Kidney (tissue), 14 donors: ENCODE results near the gene HLA-G. TPM values are rescaled to one million over a fixed set of nuclear protein-coding genes. Genes with fewer than 3 reads are reported as not detected.

Experiments
- DNase-seq, 5 donors: peaks; one replicate each; pipeline ENCODE4 v3.0.0-alpha.2; 2013 to 2020
- FAIRE-seq: peaks from 2 replicates; lab custom pipeline; 2012; peaks lifted over from hg19 to GRCh38; lab: Jason Lieb, UNC
- H3K27ac ChIP-seq, 2 donors: one replicate each; pipeline ENCODE4 v1.7.0; 2013; ENCODE audit warnings: low read depth in 2 of 2, low read length in 2 of 2, inconsistent platforms in 1 of 2
- H3K27me3 ChIP-seq: one replicate; pipeline ENCODE4 v1.7.1; 2013; ENCODE audit warnings: low read length, inconsistent platforms; ENCODE audit not compliant: control insufficient read depth, insufficient read depth
- H3K36me3 ChIP-seq, 3 donors: one replicate each; pipeline versions ENCODE4 v1.7.0 to v1.7.1; 2013; ENCODE audit warnings: low read length in 3 of 3, control low read depth in 1 of 3, inconsistent platforms in 1 of 3; ENCODE audit not compliant: insufficient read depth in 3 of 3, control insufficient read depth in 2 of 3
- H3K4me1 ChIP-seq, 3 donors: one replicate each; pipeline versions ENCODE4 v1.7.0 to v1.7.1; 2013; ENCODE audit warnings: low read length in 3 of 3, inconsistent platforms in 1 of 3, low read depth in 1 of 3; ENCODE audit not compliant: control insufficient read depth in 2 of 3, insufficient read depth in 2 of 3
- H3K4me3 ChIP-seq, 3 donors: one replicate each; pipeline versions ENCODE4 v1.7.0 to v1.8.1; 2013; ENCODE audit warnings: low read length in 3 of 3, control low read depth in 1 of 3, inconsistent platforms in 1 of 3
- H3K9ac ChIP-seq, 3 donors: one replicate each; pipeline versions ENCODE4 v1.7.0 to v1.7.1; 2013; ENCODE audit warnings: low read length in 3 of 3, control low read depth in 1 of 3, inconsistent platforms in 1 of 3
- H3K9me3 ChIP-seq, 3 donors: one replicate each; pipeline versions ENCODE4 v1.7.0 to v1.7.1; 2013; ENCODE audit warnings: low read length in 3 of 3, control low read depth in 1 of 3, inconsistent platforms in 1 of 3; ENCODE audit not compliant: control insufficient read depth in 2 of 3, insufficient read depth in 1 of 3
- CTCF ChIP-seq: IDR thresholded peaks from 3 replicates; pipeline ENCODE4 v1.5.1; 2012; ENCODE audit warnings: mild to moderate bottlenecking, moderate library complexity, borderline replicate concordance; ENCODE audit not compliant: insufficient read depth; ENCODE audit errors: extremely low read depth
- intact Hi-C: fragments of 100-400 bp; cut with DNase I; formaldehyde crosslinking; loops from one replicate; pipeline ENCODE4 v1.11.1; 2022
- polyA plus RNA-seq: library from polyadenylated mRNA; stranded (reverse); fragments of 350-450 nt; fragmentation: Illumina TruSeq; extraction: RNeasy Lipid Tissue Mini Kit (QIAGEN cat#74804); gene quantifications from one replicate; pipeline ENCODE4 v1.2.3, GENCODE V29; 2014; ENCODE audit warnings: low read depth, low replicate concordance; ENCODE audit not compliant: insufficient read depth
- total RNA-seq: library from RNA; stranded (reverse); fragmentation: NEBNext Ultra II Directional; extraction: Animal tissue kit (Norgen Biotek cat#: 25700); gene quantifications from one replicate; pipeline ENCODE4 v1.2.1, GENCODE V29; 2021
- donor health status: control.
- donor health status: control.
- donor health status: control.
- donor health status: control.
- donor health status: control.
- donor health status: DM: yes; HTN: yes; CAD: no.
- donor health status: Normal renal cell carcinoma (clear cell type).

The HLA-G gene
- total and polyA plus RNA-seq, 2 donors from 2014 or later: 0.35 to 0.37 TPM

- DNase-seq: peak in 4 of 5 donors; percentile 16 to 91 (median 38)
- H3K27ac ChIP-seq: peak overlapping the region; percentile 43 to 51
- H3K9ac ChIP-seq: peak overlapping the region in 2 of 3 donors; percentile 58 to 63
- no peaks in the 10 kb centered on the region for H3K36me3 ChIP-seq
- no peak for FAIRE-seq
- no peaks in the 10 kb centered on the region for H3K4me1 ChIP-seq
- TF ChIP-seq CTCF: peak; percentile 56
- H3K9me3 ChIP-seq: no peaks in the 10 kb centered on the region
- H3K4me3 ChIP-seq: peak overlapping the region in 2 of 3 donors; percentile 68 to 78
- intact Hi-C loops: no loop called here
- H3K27me3 ChIP-seq: peaks cover 29% of the 10 kb centered on the region
Observed at GRCh38 chr6:29792123-29793035, 35.2 kb upstream of the HLA-G start.

GRCh38 chr6:29793036-29793356 lies 34.6 kb upstream of the HLA-G start:
- no peak for TF ChIP-seq CTCF
- Histone ChIP-seq H3K4me3 (peak overlapping the region in 2 of 3 donors; percentile 68 to 78), H3K4me1 (no peaks in the 10 kb centered on the region), H3K9ac (no peak overlapping the region), H3K27me3 (peaks cover 29% of the 10 kb centered on the region), H3K27ac (no peak overlapping the region), H3K9me3 (no peaks in the 10 kb centered on the region), H3K36me3 (no peaks in the 10 kb centered on the region)
- no peak for DNase-seq
- intact Hi-C loops: no loop called here
- no peak for FAIRE-seq

GRCh38 chr6:29793796-29794195 lies 33.8 kb upstream of the HLA-G start:
- Histone ChIP-seq H3K27ac (no peak overlapping the region), H3K27me3 (peaks cover 29% of the 10 kb centered on the region), H3K9ac (no peak overlapping the region), H3K9me3 (no peaks in the 10 kb centered on the region), H3K36me3 (no peaks in the 10 kb centered on the region), H3K4me3 (no peak overlapping the region), H3K4me1 (no peaks in the 10 kb centered on the region)
- FAIRE-seq (no peak), DNase-seq (no peak)
- no peak for TF ChIP-seq CTCF
- intact Hi-C loops: no loop called here
